RWPE2 (cell line): ENCODE data around the gene SMARCA1.

Source experiments
- ATAC-seq: fragments of 200-7000 bp; cut with Tn5 transposase; 3 replicates; pipeline ENCODE4 v1.9.1; 2021; ENCODE audit warnings: low read depth
- DNase-seq: peaks from one replicate; pipeline ENCODE4 v3.0.0-alpha.2; 2020; ENCODE audit warnings: low spot score
- H3K27ac ChIP-seq: fragments of 450-650 bp; 2 replicates; pipeline ENCODE4 v1.5.1; 2017; ENCODE audit warnings: mild to moderate bottlenecking; ENCODE audit not compliant: poor library complexity, severe bottlenecking
- H3K27me3 ChIP-seq: fragments of 250-450 bp; sonication (Bioruptor Pico); 2 replicates; pipeline ENCODE4 v1.5.1; 2021; ENCODE audit warnings: mild to moderate bottlenecking, moderate library complexity; ENCODE audit not compliant: insufficient read depth, poor library complexity, severe bottlenecking
- H3K36me3 ChIP-seq: fragments of 250-450 bp; sonication (Bioruptor Pico); 2 replicates; pipeline ENCODE4 v1.5.1; 2020; ENCODE audit warnings: low read depth, mild to moderate bottlenecking, moderate library complexity
- H3K4me1 ChIP-seq: fragments of 250-450 bp; sonication (Bioruptor Pico); 2 replicates; pipeline ENCODE4 v1.5.1; 2021; ENCODE audit warnings: mild to moderate bottlenecking, moderate library complexity; ENCODE audit not compliant: insufficient read depth, poor library complexity, severe bottlenecking
- H3K4me3 ChIP-seq: fragments of 250-450 bp; sonication (Bioruptor Pico); 2 replicates; pipeline ENCODE4 v1.5.1; 2021; ENCODE audit warnings: mild to moderate bottlenecking, moderate library complexity; ENCODE audit not compliant: severe bottlenecking
- H3K9me3 ChIP-seq: fragments of 250-450 bp; sonication (Bioruptor Pico); 2 replicates; pipeline ENCODE4 v1.5.1; 2021; ENCODE audit warnings: mild to moderate bottlenecking, moderate library complexity; ENCODE audit not compliant: severe bottlenecking
- TF ChIP-seq, protein P1 (sequence below): fragments of 450-650 bp; IDR thresholded peaks from one replicate; pipeline ENCODE4 v1.5.1; 2017; ENCODE audit warnings: mild to moderate bottlenecking, moderate library complexity; ENCODE audit not compliant: poor library complexity, severe bottlenecking

Gene SMARCA1

DNA sequence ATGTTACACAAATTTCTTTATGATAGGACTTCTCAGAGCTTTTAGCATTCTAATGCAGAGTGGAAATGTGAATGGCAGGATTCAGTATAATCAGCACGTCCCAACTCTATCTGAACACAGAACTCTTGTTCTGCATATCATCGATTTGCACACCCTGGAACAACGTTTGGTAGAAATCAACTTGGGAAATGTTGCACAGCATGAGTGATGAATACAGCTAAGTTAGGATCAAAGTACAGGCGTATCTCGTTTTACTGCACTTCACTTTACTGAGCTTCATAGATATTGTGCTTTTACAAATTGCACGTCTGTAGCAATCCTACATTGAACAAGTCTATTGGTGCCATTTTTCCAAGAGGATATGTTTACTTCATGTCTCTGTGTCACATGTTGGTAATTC lies 70.8 kb downstream of the SMARCA1 start:
- no peaks in the 10 kb centered on the region for H3K4me1 ChIP-seq
- H3K4me3 ChIP-seq = no peak overlapping the region
- no peaks in the 10 kb centered on the region for H3K36me3 ChIP-seq
- ATAC-seq (no peak), DNase-seq (no peak)
- TF ChIP-seq, protein P1, sequence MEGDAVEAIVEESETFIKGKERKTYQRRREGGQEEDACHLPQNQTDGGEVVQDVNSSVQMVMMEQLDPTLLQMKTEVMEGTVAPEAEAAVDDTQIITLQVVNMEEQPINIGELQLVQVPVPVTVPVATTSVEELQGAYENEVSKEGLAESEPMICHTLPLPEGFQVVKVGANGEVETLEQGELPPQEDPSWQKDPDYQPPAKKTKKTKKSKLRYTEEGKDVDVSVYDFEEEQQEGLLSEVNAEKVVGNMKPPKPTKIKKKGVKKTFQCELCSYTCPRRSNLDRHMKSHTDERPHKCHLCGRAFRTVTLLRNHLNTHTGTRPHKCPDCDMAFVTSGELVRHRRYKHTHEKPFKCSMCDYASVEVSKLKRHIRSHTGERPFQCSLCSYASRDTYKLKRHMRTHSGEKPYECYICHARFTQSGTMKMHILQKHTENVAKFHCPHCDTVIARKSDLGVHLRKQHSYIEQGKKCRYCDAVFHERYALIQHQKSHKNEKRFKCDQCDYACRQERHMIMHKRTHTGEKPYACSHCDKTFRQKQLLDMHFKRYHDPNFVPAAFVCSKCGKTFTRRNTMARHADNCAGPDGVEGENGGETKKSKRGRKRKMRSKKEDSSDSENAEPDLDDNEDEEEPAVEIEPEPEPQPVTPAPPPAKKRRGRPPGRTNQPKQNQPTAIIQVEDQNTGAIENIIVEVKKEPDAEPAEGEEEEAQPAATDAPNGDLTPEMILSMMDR = no peak
- H3K9me3 ChIP-seq = no peaks in the 10 kb centered on the region
- no peaks in the 10 kb centered on the region for H3K27me3 ChIP-seq
- no peak overlapping the region for H3K27ac ChIP-seq

DNA sequence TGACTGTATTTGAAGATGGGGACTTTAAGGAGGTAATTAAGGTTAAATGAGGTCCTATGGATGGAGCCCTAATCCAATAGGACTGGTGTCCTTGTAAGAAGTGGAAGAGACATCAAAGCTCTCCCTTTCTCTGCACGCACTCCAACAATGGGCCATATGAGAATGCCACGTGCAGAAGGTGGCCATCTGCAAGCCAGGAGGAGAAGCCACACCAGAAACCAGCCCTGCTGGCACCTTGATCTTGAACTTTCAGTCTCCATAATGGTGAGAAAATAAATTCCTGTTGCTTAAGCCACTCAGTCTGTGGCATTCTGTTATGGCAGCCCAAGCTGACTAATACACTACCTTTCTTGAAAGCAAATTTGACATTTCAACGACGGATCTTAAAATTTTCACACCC lies 73.2 kb downstream of the SMARCA1 start:
- TF ChIP-seq, protein P1 = no peak
- Histone ChIP-seq H3K4me3 (no peak overlapping the region), H3K4me1 (no peaks in the 10 kb centered on the region), H3K27ac (no peak overlapping the region), H3K9me3 (no peaks in the 10 kb centered on the region), H3K36me3 (no peaks in the 10 kb centered on the region), H3K27me3 (no peaks in the 10 kb centered on the region)
- no peak for ATAC-seq
- no peak for DNase-seq

DNA sequence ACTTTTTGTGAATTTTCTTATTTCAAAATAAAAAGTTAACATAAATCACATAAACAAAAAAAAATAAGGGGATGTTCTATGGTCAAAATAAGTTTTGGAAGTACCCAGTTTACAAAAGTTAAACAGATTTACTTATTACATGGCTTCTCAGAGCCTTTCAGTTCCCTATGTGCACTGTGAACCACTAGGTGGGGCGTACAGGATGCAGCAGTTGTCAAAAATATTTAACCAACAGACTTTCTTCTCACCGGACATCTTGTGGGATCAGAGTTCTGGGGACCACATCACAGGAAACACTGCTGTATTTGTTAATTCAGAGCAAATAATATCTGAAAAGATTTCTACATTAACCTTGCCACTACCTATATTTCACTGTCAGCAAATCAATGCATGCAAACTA lies 74.1 kb downstream of the SMARCA1 start:
- Histone ChIP-seq H3K36me3 (no peaks in the 10 kb centered on the region), H3K4me3 (no peak overlapping the region), H3K27me3 (no peaks in the 10 kb centered on the region), H3K9me3 (no peaks in the 10 kb centered on the region), H3K27ac (no peak overlapping the region), H3K4me1 (no peaks in the 10 kb centered on the region)
- ATAC-seq = no peak
- TF ChIP-seq, protein P1 = no peak
- DNase-seq = no peak

DNA sequence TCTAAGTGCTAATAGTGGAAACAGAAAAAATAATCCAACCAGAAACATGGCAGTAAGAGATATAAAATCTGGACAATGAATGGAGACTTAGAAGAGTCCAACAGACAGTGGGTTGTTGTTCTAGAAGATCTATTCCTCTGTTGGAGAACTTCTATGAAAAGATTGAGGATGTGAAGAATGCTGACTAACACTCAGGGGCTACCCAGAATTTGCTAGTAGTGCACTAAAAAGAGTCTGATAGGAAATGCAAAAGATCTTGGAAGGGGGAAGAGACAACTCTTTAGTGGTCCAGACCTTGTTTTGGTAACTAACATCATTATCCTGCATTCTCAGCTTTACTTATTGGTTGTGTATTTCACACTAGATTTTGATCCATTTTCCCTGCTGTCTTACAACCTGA lies 77.9 kb downstream of the SMARCA1 start:
- TF ChIP-seq, protein P1 = no peak
- ATAC-seq = no peak
- H3K4me1 ChIP-seq = no peaks in the 10 kb centered on the region
- no peaks in the 10 kb centered on the region for H3K27me3 ChIP-seq
- H3K27ac ChIP-seq = no peak overlapping the region
- no peaks in the 10 kb centered on the region for H3K36me3 ChIP-seq
- H3K4me3 ChIP-seq = no peak overlapping the region
- DNase-seq = no peak
- no peaks in the 10 kb centered on the region for H3K9me3 ChIP-seq

DNA sequence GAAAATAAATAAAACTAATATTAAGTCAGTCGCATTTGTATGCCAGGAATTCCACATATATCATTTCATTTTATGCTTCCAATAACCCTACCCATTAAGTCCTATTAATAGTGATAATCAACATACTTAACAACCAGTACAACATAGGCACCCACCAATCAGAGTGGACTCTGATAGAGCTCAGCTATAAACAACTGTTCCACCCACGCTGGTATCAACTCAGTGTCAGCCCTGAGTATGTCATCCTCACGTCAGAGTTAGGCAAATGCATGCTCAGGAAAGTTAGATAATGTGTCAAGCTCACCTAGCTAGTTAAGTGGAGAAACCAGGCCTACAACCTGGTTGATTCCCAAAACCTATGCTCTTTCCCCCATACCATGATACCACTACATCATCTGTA lies 89.3 kb downstream of the SMARCA1 start:
- TF ChIP-seq, protein P1 = no peak
- H3K36me3 ChIP-seq = no peaks in the 10 kb centered on the region
- H3K27ac ChIP-seq = no peak overlapping the region
- ATAC-seq (no peak), DNase-seq (no peak)
- H3K4me3 ChIP-seq = no peak overlapping the region
- no peaks in the 10 kb centered on the region for H3K9me3 ChIP-seq
- H3K27me3 ChIP-seq = no peaks in the 10 kb centered on the region
- H3K4me1 ChIP-seq = no peaks in the 10 kb centered on the region
